CD4-positive, alpha-beta T cell treated with Interleukin-17A for 4 hours (primary cell): Measurements from ENCODE around the gene HIP1.
"Not testable (repeated sequence)": the region's sequence is repeated elsewhere in the genome, so short reads cannot be mapped to it uniquely, and the experiment has no call there.

Source experiments
- DNase-seq: peaks from one replicate; pipeline ENCODE4 v3.0.0-alpha.2; 2020; ENCODE audit warnings: mixed read lengths

Gene HIP1

DNA sequence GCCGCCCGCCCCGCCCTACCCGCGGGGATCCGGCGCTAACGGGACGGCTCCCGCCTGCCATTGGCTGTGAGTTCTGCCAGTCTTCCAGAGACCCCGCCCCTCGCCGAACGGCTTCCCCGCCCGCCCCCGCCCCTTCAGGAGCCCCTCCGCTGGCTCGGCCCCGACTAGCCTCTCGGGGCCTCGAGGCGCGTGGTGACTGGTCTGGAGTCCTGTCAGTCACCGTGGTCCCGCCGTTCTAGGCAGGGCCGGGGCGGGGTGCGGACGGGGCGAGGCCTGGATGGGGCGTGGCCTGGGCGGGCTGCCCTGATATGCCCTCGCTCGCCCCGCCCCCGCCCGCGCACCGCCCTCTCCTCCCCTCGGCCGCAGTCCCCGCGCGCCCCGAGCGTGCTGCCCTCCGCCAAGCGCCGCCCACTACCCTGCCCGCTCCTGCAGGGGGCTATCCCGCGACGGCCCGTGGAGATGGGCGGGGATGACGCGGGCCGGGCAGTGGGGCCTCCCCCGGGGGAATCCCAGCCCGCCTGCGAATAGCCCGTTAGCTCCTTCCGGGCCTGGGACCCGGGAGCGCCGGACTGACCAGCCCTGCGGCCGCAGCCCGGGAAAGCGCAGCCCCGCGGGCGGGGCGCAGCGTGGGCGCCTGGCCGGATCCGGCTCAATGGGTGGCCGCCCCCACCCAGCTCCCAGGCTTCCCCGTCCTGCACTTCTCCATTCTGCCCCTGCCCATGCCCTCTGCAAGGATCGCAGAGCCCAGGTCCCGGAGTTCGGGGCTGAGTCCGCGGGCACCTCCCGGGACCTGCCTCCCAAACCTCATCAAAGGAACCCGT is 444 bp upstream of the HIP1 start:
- DNase-seq = peak; percentile 99

DNA sequence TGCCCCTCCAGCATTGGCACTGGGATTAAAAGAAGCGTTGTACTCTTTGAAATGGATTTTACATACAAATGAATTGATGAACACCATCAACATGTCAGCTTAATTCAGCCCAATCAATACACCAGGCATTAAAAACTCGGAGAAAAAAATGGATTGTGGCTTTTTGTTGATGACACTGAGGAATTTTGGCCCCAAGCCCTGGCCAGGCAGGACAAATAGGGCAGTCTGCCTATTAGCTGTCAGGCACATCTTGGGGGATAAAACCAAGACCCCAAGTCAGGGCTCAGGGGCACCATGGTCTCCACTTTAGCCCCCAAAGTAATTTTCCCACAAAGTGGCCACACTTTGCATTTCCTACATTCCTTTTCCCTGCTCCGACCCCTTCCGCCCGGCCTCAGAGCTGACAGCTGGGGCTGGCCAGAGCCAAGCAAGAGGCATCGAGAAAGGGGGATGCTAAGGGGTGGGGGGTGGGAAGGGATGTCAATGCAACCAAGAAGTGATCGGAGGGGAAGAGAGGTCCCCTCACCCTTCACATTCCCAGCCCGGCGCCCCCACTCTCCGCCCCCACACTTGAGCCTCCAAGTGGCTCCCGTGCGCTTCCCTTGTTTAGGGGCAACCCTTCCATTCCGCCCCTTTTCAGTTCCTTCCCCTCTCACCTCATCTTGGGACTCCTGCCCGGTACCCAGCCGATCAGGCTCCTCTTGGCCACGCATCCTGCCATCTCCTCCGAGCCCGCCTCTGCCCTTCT is 711 bp downstream of the HIP1 start:
- DNase-seq = no peak

DNA sequence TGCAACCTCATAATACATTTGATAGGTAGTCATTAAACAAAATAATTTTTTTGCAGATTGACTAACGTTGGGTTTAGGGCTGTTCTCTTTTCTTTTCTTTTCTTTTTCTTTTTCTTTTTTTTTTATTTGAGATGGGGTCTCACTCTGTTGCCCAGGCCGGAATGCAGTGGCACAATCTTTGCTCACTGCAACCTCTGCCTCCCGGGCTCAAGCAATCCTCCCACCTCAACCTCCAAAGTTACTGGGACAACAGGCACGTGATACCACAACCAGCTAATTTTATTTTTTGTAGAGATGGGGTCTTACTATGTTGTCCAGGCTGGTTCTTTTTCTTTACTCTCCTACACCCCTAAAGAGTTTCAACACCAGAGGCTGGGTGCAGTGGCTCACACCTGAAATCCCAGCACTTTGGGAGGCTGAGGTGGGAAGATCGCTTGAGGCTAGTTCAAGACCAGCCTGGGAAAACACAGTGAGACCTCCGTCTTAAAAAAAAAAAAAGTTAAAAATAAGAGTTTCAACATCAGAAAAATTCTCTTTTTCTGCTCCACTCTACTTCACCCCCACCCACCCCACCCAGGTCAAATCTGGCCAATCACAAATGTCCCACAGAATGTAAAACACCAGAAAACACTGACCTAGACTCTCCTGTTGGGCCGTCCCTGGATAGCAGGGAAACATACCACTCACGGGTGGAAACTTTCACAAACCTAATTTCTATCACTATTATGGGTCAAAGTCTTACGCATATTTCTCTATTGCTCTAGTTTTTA is 3.0 kb downstream of the HIP1 start:
- no peak for DNase-seq

DNA sequence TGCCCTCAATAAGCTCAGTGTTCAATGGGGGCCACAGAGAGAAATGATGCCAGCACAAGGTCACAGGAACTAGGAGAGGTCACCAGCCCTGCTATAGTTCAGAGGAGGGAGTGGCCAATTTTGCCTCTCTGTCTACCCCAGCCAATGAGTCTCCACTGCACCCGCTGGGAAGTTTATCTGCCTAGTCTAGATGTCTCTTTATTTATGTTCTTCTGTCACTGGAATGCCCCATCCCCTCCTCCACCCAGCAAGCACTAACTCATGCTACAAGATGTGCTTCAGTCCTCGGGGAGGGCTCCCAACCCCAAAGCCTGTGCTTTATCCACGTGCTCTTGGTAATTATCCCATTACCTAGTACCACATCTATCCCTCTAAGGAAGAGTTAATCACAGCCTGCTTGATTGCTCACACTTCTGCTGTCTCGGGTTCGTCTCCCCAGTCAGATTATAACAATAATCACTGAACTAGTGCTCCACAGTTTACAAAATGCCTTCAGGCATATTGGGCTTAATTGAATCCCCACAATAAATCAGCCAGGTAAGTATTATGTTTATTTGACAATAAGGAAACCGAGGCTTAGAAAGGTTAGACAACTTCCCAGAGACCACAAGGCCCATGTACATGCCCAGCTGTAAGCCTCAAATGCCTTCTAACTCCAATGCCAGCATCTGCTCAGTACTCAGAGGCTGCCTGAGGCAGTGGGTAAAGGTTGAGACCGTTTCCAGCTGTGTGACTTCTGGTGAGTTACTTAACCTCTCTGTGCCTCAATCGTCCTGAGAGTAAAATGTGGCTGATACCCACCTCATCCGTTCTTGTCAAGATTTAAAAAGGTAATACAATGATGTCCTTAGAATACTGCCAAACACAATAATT is 3.9 kb downstream of the HIP1 start:
- no peak for DNase-seq

DNA sequence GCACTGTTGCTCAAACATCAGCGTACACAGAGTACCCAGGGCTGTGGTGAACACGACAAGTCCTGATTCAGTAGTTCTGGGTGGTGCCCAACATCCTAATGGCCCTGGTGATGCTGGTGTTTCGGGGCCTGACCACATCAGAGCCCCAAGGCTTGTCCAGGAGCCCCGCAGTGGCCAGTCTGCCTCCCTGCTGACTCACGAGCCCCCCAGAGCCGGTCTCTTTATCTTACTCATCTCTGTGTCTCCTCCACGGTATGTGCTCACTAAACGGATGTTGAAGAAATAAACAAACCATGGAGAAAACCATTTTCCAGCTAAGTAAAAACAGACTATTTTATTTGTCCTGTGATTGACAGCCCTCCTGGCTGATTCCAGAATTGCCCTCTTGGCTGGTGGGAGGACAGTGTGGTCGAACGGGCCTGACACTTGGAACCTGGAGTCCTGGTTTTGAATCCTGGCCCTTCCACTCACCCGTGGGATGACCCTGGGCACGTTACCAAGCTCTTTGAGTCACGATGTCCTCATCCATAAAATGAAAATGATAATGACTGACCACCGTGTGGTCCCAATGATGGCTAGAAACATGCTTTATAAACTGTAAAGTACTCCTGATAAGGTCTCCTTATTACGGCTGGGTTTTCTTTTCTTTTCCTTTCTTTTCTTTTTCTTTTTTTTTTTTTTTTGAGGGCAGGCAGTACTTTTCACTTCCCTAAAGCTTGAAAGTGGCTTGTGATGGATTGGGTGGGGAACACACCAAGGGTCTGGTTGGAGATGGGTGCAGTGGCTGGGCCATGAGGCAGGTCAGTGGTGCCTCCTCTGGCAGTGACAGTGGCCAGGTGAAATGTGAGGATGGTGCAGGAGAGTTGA is 5.7 kb downstream of the HIP1 start:
- DNase-seq = no peak

DNA sequence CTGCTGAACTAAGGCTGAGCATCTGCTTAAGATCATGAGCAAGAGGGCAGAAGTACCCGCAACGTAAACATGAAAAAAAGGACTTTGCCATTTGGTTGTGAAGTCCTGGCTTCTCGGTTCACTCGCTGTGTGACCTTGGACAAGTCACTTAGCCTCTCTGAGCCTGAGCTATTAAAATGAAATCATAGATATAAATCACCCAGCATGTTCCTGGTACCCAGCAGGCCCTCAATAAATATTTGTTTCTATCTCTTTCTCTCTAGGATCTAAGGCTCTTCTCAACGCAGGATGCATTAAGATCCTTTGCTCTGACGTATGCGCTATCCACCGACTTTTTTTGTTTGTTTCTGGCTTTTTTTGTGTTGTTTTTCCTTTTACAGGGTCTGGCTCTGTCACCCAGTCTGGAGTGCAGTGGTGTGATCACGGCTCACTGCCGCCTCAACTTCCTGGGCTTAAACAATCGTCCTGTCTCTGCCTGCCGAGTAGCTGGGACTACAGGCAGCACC is 6.7 kb downstream of the HIP1 start:
- no peak for DNase-seq

DNA sequence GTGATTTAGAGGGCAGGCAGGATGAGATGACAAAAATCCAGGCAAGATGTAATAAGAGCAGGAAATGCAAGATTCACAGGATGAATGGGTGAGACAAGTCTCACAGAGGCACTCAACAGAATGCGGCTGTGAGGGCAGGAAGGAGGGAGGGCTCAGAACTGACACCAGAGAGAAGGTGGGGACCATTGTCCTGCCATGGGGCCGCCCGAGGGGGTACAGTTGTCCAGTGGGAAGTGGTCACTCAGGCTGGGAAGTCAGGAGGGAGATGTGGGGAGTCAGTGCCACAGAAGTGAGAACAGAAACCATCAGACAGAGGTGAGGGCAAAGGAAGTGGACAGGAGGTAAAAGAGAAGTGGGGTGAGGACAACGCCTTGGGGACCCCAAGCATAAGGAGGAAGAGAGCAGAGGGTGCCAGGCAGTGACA is 8.9 kb downstream of the HIP1 start:
- no peak for DNase-seq

DNA sequence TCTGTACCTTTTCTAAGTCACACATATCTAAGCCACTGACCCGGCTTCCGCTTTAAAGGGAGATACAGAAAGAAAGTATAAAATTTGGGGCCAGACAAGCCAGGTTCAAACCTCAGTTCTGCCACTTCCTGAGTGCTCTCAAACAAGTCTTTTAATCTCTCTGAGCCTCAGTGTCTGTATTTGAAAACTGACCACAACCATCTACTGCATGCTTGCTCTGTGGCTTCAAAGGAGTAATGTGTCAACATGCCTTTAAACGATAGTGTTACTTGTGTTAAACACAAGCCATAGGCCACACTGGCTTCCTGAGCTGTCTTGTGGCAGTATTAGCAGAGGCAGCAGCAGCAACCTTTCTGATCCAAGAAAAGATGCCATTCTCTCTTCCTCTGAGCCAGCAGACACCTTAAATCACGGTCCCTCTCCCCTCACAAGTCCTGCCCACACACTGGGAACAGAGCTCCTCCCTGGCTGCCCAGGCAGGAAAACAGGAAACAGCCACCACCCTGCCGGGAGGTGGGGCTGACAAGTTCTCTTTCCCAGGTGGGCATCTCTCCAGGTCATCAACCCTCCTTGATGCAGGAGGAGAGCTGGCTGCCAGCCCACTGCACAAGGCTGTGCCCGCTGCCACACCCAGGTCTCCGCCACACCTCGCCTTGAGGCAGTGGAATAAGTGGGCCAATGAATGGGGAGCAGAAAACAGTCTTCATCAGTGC is 10.7 kb downstream of the HIP1 start:
- DNase-seq = peak; percentile 30

DNA sequence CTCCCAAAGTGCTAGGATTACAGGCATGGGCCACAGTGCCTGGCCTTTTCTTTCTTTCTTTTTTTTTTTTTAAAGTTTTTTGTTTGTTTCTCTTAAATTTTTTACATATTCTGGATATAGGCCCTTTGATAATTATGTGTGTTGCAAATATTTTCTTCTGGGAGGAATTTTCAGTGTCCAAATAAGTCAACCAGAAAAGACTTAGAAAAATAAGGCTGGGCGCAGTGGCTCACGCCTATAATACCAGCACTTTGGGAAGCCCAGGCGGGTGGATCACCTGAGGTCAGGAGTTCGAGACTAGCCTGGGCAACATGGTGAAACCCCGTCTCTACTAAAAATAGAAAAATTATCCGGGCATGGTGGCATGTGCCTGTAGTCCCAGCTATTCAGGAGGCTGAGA is 11.4 kb downstream of the HIP1 start:
- not testable (repeated sequence) for DNase-seq

DNA sequence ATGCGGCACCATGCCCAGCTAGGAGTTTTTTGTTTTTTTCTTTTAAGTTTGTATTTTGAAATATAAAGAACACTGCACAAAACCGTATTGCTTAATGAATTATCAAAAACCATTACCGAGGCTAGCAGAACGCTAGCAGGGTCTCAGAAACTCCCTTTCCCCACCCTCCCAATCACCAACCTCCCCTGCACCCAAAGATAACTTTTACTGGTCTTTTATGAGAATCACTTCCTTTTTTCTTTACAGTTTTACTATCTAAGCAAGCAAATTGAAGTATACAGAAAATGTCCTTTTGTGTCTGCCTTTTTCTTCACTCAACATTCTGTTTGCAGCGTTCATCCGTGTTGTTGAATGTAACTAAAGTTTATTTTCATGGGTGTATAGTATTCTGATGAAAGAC is 13.4 kb downstream of the HIP1 start:
- DNase-seq = no peak

DNA sequence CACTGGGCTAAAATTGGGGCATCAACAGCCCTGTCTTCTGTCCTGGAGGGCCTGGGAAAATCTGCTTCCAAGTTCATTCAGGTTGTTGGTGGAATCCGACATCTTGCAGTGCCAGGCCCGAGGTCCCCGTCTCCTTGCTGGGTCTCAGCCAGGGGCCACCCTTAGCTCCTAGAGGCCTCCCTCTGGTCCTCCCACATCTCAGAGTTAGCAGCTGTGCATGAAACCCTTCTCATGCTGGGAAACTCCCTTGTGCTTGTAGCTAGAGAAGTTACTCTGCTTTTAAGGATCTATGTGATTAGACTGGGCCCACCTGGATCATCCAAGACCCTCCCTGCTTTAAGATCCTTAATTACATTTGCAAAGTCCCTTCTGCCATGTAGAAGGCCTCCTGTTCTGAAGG is 15.3 kb downstream of the HIP1 start:
- no peak for DNase-seq

DNA sequence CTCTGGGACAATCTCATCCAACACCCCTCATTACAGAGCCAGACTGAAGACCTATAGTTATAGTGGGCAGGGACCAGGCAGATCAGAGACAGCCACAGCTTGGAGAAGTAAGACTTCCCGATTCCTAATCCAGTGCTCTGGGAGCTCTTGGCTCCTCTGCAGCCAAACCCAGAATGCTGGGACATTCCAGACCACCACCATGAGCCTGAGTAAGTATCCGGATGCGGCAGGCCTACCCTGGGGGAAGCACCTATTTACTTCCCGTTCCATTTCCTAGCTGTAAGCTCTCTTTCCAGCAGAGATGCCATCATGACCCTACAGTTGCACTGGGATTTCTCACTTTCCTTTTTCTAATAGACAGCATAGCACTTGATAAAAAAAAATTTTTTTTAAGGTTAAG is 16.4 kb downstream of the HIP1 start:
- DNase-seq = no peak

DNA sequence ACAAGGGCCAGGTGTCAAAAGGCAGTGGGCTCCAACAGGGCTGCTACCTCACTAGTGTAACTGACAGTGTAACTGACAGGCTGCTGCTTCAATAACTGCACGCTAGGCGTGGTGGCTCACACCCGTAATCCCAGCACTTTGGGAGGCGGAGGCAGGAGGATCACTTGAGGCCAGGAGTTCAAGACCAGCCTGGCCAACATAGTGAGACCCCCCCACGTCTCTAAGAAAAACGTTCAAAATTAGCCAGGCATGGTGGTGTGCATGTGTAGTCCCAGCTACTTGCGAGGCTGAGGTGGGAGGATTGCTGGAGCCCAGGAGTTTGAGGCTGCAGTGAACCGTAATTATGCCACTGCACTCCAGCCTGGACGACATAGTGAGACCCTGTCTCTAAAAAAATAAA is 16.8 kb downstream of the HIP1 start:
- not testable (repeated sequence) for DNase-seq

DNA sequence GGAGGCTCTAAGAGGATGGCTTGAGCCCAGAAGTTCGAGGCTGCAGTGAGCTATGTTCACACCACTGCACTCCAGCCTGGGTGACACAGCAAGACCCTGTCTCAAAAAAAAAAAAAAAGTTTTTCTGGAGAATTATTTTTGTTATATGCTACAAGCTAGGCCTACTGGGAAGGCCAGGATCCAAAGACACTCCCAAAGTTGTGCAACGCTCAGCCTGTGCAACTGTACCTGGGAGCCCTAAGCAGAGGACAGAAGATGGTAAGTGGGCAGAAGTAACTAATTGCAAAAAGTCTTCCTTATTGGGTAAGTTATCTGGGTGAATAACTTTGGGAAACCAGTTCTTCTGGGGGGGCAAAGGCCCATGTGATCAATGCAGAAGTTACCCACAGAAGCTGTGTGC is 17.3 kb downstream of the HIP1 start:
- no peak for DNase-seq

DNA sequence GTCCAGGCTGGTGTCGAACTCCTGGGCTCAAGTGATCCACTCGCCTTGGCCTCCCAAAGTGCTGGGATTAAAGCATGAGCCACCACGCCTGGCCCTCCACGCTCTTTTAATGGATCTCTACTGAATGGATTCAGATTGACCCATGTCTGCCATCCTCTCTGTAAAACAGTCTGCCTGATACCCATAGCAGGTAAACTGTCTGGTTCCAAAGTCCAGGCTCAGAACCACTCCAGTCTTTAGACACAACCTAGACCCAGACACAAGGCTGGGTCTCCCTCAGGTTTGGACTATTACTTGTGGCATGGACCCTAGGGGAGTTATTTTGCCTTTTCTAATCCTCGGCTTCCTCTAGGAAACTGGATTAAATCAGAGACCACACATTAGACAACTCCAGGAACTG is 19.1 kb downstream of the HIP1 start:
- DNase-seq = no peak

DNA sequence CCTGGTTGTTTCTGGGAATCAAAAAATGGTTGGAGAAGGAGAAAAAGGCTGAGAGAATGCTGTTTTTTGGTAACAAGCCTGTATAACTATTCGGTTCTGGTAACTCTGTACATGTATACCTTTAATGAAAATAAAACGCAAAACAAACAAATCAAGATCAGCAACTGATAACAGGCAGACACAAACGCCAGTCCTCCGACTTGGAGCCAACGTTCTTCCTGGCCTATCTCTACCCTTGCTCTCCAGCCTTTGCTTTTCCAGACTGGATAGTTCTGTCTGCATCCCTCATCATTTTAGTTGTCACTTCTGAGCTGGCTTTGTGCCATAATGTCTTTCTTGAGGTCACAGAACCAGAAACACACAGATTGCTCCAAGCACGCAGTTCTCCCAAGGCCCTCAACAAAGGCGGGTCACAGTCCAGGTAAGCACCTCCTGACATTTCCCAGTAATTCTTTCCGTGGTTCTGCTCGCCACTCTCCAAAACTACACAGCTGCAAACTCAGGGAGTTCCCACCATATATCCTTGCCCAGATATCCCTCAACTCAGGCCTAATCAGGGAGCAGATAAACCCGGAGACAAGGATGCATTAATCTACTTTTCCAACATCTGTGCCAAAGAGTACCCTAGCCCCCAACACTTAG is 20.2 kb downstream of the HIP1 start:
- DNase-seq = no peak

DNA sequence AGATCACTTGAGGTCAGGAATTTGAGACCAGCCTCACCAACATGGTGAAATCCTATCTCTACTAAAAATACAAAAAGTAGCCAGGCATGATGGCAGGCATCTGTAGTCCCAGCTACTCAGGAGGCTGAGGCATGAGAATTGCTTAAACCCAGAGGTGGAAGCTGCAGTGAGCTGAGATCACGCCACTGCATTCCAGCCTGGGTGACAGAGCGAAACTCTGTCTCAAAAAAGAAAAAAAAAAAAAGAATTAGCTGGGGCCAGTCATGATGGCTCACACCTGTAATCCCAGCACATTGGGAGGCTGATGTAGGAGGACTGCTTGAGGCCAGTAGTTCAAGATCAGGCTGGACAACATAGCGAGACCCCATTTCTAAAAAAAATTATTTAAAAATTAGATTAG is 21.0 kb downstream of the HIP1 start:
- DNase-seq = not testable (repeated sequence)

DNA sequence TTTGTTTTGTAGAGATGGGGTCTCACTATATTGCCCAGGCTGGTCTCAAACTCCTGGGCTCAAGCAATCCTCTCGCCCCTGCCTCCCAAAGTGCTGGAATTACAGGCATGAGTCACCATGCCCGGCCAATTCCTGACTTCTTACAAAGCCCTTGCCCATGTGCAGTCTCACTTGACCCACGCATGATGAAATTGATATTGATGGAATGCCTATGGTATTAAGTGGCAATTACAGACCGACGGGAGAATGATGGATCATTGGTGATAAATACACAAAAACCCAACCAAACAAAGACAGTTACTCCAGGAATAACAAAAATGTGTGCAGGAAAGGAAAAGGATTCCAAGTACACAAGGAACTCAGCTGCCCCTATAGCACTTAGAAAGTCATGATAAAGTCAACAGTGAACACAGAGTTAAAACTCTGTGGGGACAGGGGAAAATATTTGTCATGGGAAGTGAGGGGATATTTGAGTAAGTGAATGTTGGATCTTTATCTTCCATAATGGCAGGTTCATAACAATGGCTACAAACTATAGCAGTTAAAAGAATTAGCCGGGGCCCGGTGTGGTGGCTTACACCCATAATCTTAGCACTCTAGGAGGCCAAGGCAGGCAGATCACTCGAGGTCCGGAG is 21.6 kb downstream of the HIP1 start:
- no peak for DNase-seq

DNA sequence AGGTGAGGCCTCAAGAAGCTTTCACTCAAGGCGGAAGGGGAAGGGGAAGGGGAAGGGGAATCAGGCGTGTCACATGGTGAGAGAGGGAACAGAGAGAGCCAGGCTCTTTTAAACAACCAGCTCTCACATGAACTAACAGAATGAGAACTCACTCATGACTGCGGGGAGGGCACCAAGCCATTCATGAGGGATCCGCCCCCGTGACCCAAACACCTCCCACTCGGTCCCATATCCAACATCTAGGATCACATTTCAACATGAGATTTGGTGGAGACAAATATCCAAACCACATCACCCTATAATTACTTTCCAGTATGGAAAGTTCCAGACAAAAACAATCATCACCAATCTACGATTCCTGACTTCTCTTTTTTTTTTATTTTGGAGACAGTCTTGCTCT is 22.9 kb downstream of the HIP1 start:
- DNase-seq = no peak
